ENCODE results near the gene ATP2B1. TPM values are rescaled to one million over a fixed set of nuclear protein-coding genes. Genes with fewer than 3 reads are reported as not detected.

Gene ATP2B1
- total RNA-seq, 1 experiment from 2014 or later = 20.6 TPM

GRCh38 chr12:89665556-89665955, 43.1 kb downstream of the ATP2B1 start:
- Histone ChIP-seq H3K27me3 (ENCODE audit: insufficient read depth, low read length) (no peaks in the 10 kb centered on the region), H3T11ph (ENCODE audit: low read length) (no peak overlapping the region), H3K23me2 (ENCODE audit: insufficient read length, low read depth, low read length, poor library complexity, severe bottlenecking) (no peaks in the 10 kb centered on the region), H3K4me1 (ENCODE audit: insufficient read depth, low read length) (no peaks in the 10 kb centered on the region; the same call in 1 of the 2 replicates), H2BK15ac (ENCODE audit: low read depth, low read length) (no peak overlapping the region), H3K4ac (ENCODE audit: low read depth, low read length) (no peak overlapping the region), H2BK120ac (ENCODE audit: low read depth, low read length, poor library complexity, severe bottlenecking) (no peak overlapping the region), H3K9me3 (ENCODE audit: control insufficient read depth, low read depth, low read length) (no peaks in the 10 kb centered on the region), H2AK5ac (ENCODE audit: insufficient read length, low read length) (no peak overlapping the region), H4K8ac (replicated peaks; ENCODE audit: insufficient read length, low read depth, low read length) (no peak overlapping the region), H3K9ac (ENCODE audit: extremely low read depth, insufficient read length, low read length) (no peak overlapping the region), H3K79me2 (ENCODE audit: insufficient read depth, low read length) (no peaks in the 10 kb centered on the region; the same call in 1 of the 2 replicates), H4K91ac (ENCODE audit: insufficient read length, low read depth, low read length) (no peak overlapping the region), H3K23ac (ENCODE audit: insufficient read length, low read depth, low read length) (no peak overlapping the region), H3K14ac (ENCODE audit: insufficient read depth, low read length) (no peak overlapping the region), H3K56ac (ENCODE audit: insufficient read length, low read depth, low read length) (no peak overlapping the region), H2AFZ (ENCODE audit: low read length) (no peak overlapping the region), H3K27ac (ENCODE audit: insufficient read length, low read depth, low read length) (no peak overlapping the region), H2BK12ac (ENCODE audit: insufficient read length, low read depth, low read length) (no peak overlapping the region), H3K18ac (ENCODE audit: insufficient read length, low read depth, low read length) (no peak overlapping the region), H4K5ac (ENCODE audit: insufficient read length, low read depth, low read length) (no peak overlapping the region), H3K79me1 (ENCODE audit: insufficient read depth, low read depth, low read length, poor library complexity, severe bottlenecking) (peaks cover 2% of the 10 kb centered on the region), H3K4me2 (ENCODE audit: insufficient read depth, insufficient read length, low read length) (no peak overlapping the region), H4K20me1 (ENCODE audit: control insufficient read depth, insufficient read depth, insufficient read length) (no peaks in the 10 kb centered on the region), H2BK20ac (ENCODE audit: low read depth, low read length, poor library complexity, severe bottlenecking) (no peak overlapping the region), H2BK5ac (ENCODE audit: insufficient read length, low read length) (no peak overlapping the region)
- no peaks in the 10 kb centered on the region for H3K9me3 Mint-ChIP-seq
- no peak for DNase-seq
- no peaks in the 10 kb centered on the region for H3K27me3 Mint-ChIP-seq (ENCODE audit: low read depth)
- H3K4me1 Mint-ChIP-seq = 0 out of 4 replicates have a peak, but pooled peaks cover 0 to under 1% of the 10 kb centered on the region in 2 experiments
- no peaks in the 10 kb centered on the region for H3K36me3 Mint-ChIP-seq (ENCODE audit: insufficient read depth in 1 of 3, low read depth in 3 of 3)
- WGBS (ENCODE audit: extremely low coverage, insufficient read length, low lambda C conversion rate) = no CpG with 5 or more reads among the region's 1 CpG
- no peak for TF ChIP-seq CTCF (conservative IDR thresholded peaks at IDR 0.05)
- H3K4me3 Mint-ChIP-seq = no peak overlapping the region
- no peak overlapping the region for H3K27ac Mint-ChIP-seq
